ENCODE data around the gene P2RY8.
"Not testable (repeated sequence)": the region's sequence is repeated elsewhere in the genome, so short reads cannot be mapped to it uniquely, and the experiment has no call there.

The P2RY8 gene

GRCh38 chrX:1462110-1462509, 74.9 kb downstream of the P2RY8 start:
- DNase-seq: no peak

- DNase-seq: no peak
Measured at GRCh38 chrX:1455948-1456280, 81.1 kb downstream of the P2RY8 start.

GRCh38 chrX:1453951-1454785, 82.8 kb downstream of the P2RY8 start:
- DNase-seq: no peak

GRCh38 chrX:1453395-1453783, 83.6 kb downstream of the P2RY8 start:
- no peak for DNase-seq

GRCh38 chrX:1452516-1453394, 84.2 kb downstream of the P2RY8 start, which contains the start of gene ASMTL:
Gene ASMTL, minus strand, starts transcription at chrX:1452909. Its CDS starts 69 bp downstream, at chrX:1452840.
- DNase-seq: no peak

- no peak for DNase-seq
Measured at GRCh38 chrX:1451661-1452515, 85.1 kb downstream of the P2RY8 start.

GRCh38 chrX:1451251-1451660, 85.7 kb downstream of the P2RY8 start:
- DNase-seq: no peak

GRCh38 chrX:1450361-1451161, 86.4 kb downstream of the P2RY8 start:
- DNase-seq: no peak

- DNase-seq: no peak
Measured at GRCh38 chrX:1449823-1450149, 87.2 kb downstream of the P2RY8 start.

- DNase-seq: no peak
Measured at GRCh38 chrX:1449036-1449822, 87.8 kb downstream of the P2RY8 start.

GRCh38 chrX:1448573-1449001, 88.4 kb downstream of the P2RY8 start:
- not testable (repeated sequence) for DNase-seq

GRCh38 chrX:1447969-1448572, 88.9 kb downstream of the P2RY8 start:
- not testable (repeated sequence) for DNase-seq

- not testable (repeated sequence) for DNase-seq
Measured at GRCh38 chrX:1446984-1447968, 89.7 kb downstream of the P2RY8 start.

GRCh38 chrX:1444561-1445500, 92.2 kb downstream of the P2RY8 start:
- no peak for DNase-seq

GRCh38 chrX:1443496-1444075, 93.4 kb downstream of the P2RY8 start:
- DNase-seq: no peak

- DNase-seq: no peak
Measured at GRCh38 chrX:1442724-1443367, 94.1 kb downstream of the P2RY8 start.

GRCh38 chrX:1442016-1442665, 94.8 kb downstream of the P2RY8 start:
- DNase-seq: no peak
